GM23248 (cell line): ENCODE data around the gene CDR2. TPM values are rescaled to one million over a fixed set of nuclear protein-coding genes. Genes with fewer than 3 reads are reported as not detected.

Experiments
- DNase-seq: peaks from one replicate; pipeline ENCODE4 v3.0.0-alpha.2; 2015
- H2AFZ ChIP-seq: fragments of 200-600 bp; sonication (generic); 2 replicates; pipeline ENCODE4 v1.6.1; 2016; ENCODE audit warnings: antibody characterized with exemption
- H3F3A ChIP-seq: fragments of 200-600 bp; sonication (generic); 2 replicates; pipeline ENCODE4 v1.6.1; 2016; ENCODE audit warnings: mild to moderate bottlenecking, antibody characterized with exemption, mixed run types; ENCODE audit not compliant: insufficient read depth
- H3K27ac ChIP-seq: fragments of 200-600 bp; sonication (generic); 2 replicates; pipeline ENCODE4 v1.5.1; 2016; ENCODE audit warnings: mild to moderate bottlenecking
- H3K27me3 ChIP-seq: fragments of 200-600 bp; sonication (generic); replicated peaks from 2 replicates; pipeline ENCODE4 v1.6.1; 2016; ENCODE audit warnings: mild to moderate bottlenecking; ENCODE audit not compliant: insufficient read depth
- H3K36me3 ChIP-seq: fragments of 200-600 bp; sonication (generic); 2 replicates; pipeline ENCODE4 v1.6.1; 2016; ENCODE audit warnings: low read depth, mild to moderate bottlenecking
- H3K4me1 ChIP-seq: fragments of 200-600 bp; sonication (generic); 2 replicates; pipeline ENCODE4 v1.6.1; 2016; ENCODE audit warnings: mild to moderate bottlenecking; ENCODE audit not compliant: insufficient read depth
- H3K4me2 ChIP-seq: fragments of 200-600 bp; sonication (generic); one replicate; pipeline ENCODE4 v1.6.1; 2016; ENCODE audit warnings: mild to moderate bottlenecking; ENCODE audit not compliant: unreplicated experiment
- H3K4me3 ChIP-seq: fragments of 200-600 bp; sonication (generic); 2 replicates; pipeline ENCODE4 v1.5.1; 2016; ENCODE audit warnings: mild to moderate bottlenecking
- H3K79me2 ChIP-seq: fragments of 200-600 bp; sonication (generic); 2 replicates; pipeline ENCODE4 v1.6.1; 2016; ENCODE audit warnings: mild to moderate bottlenecking; ENCODE audit not compliant: insufficient read depth
- H3K9ac ChIP-seq: fragments of 200-600 bp; sonication (generic); 2 replicates; pipeline ENCODE4 v1.6.1; 2016; ENCODE audit warnings: mild to moderate bottlenecking
- H3K9me2 ChIP-seq: fragments of 200-600 bp; sonication (generic); 2 replicates; pipeline ENCODE4 v1.6.1; 2016; ENCODE audit warnings: mixed run types, mild to moderate bottlenecking, moderate library complexity; ENCODE audit not compliant: insufficient read depth
- H3K9me3 ChIP-seq: fragments of 200-600 bp; sonication (generic); one replicate; pipeline ENCODE4 v1.6.1; 2017; ENCODE audit warnings: low read depth
- H4K20me1 ChIP-seq: fragments of 200-600 bp; sonication (generic); 2 replicates; pipeline ENCODE4 v1.6.0; 2016; ENCODE audit not compliant: insufficient read depth
- EZH2 ChIP-seq: fragments of 200-600 bp; sonication (generic); IDR thresholded peaks from 2 replicates; pipeline ENCODE4 v1.6.1; 2018; ENCODE audit warnings: antibody characterized with exemption, mild to moderate bottlenecking; ENCODE audit not compliant: insufficient read depth, poor library complexity, severe bottlenecking
- EZH2phosphoT487 ChIP-seq: fragments of 200-600 bp; sonication (generic); IDR thresholded peaks from 2 replicates; pipeline ENCODE4 v1.6.1; 2018; ENCODE audit warnings: antibody characterized with exemption, moderate library complexity, mild to moderate bottlenecking, low read depth; ENCODE audit not compliant: insufficient read depth
- WGBS, 2 experiments: methylation state at CpG; one replicate each; pipeline ENCODE4 v1.1.6; 2015 to 2017; ENCODE audit warnings: low lambda C conversion rate in 2 of 2, low coverage in 1 of 2; ENCODE audit errors: missing lambda C conversion rate in 2 of 2; 5-methylcytosine and 5-hydroxymethylcytosine counted together
- in situ Hi-C: fragments of 300-500 bp; cut with MboI; formaldehyde crosslinking; loops from 2 replicates; pipeline ENCODE4 v1.15.0; 2020
- polyA plus RNA-seq: library from polyadenylated mRNA; unstranded; fragments of >200 nt; fragmentation: Nextera tagmentation; extraction: Ambion mirVana; gene quantifications from 2 replicates; pipeline ENCODE4 v1.2.1, GENCODE V29; 2016
- total RNA-seq: library from RNA; depleted of rRNA; stranded (reverse); fragments of >200 nt; shearing (Covaris generic); gene quantifications from 2 replicates; pipeline ENCODE4 v1.2.3, GENCODE V29; 2014; rRNA removed

Gene CDR2
- total RNA-seq: 36.0 and 45.6 TPM in 2 replicates
- polyA plus RNA-seq: 25.1 and 26.7 TPM in 2 replicates

- H3K4me3 ChIP-seq: peak within 1 kb of the TSS; percentile 95
- peak within 1 kb of the TSS; percentile 97 for H3K27ac ChIP-seq
- peak within 1 kb of the TSS; percentile 81 for H2AFZ ChIP-seq
- H3K9me2 ChIP-seq: no peaks in the 10 kb centered on the region
- H3K4me2 ChIP-seq: peak within 1 kb of the TSS; percentile 90
- in situ Hi-C loops: no loop called here
- no peak for TF ChIP-seq EZH2phosphoT487
- TF ChIP-seq EZH2: no peak
- DNase-seq: peak; percentile 100
- H4K20me1 ChIP-seq: no peaks in the 10 kb centered on the region; the same call in 1 of the 2 replicates
- H3K27me3 ChIP-seq: no peaks in the 10 kb centered on the region
- 1% methylated on average over 72 to 73 of the region's 96 CpGs for WGBS, 2 experiments
- peaks cover 32% of the 10 kb centered on the region for H3K4me1 ChIP-seq
- peak within 1 kb of the TSS; percentile 98 for H3K9ac ChIP-seq
- no peaks in the 10 kb centered on the region for H3K9me3 ChIP-seq
- no peaks in the 10 kb centered on the region for H3K36me3 ChIP-seq
- H3K79me2 ChIP-seq: peaks cover 42% of the 10 kb centered on the region
- peaks cover 30% of the 10 kb centered on the region for H3F3A ChIP-seq
Observed at GRCh38 chr16:22374311-22375116, at the start of gene CDR2. Gene CDR2, minus strand, starts transcription at chr16:22374619. Its CDS starts 310 bp downstream, at chr16:22374309.

- peaks cover 15% of the 10 kb centered on the region for H3K4me1 ChIP-seq
- H3K9ac ChIP-seq: no peak overlapping the region
- no peaks in the 10 kb centered on the region for H3K9me2 ChIP-seq
- H3K4me2 ChIP-seq: peak overlapping the region; percentile 99
- peaks cover 13% of the 10 kb centered on the region for H3F3A ChIP-seq
- H3K79me2 ChIP-seq: no peaks in the 10 kb centered on the region
- no peaks in the 10 kb centered on the region for H3K27me3 ChIP-seq
- TF ChIP-seq EZH2 (no peak), EZH2phosphoT487 (no peak)
- in situ Hi-C loops: no loop called here
- no peaks in the 10 kb centered on the region for H3K9me3 ChIP-seq
- no peaks in the 10 kb centered on the region for H4K20me1 ChIP-seq
- no peaks in the 10 kb centered on the region for H3K36me3 ChIP-seq
- 78 to 80% methylated on average over 12 of the region's 12 CpGs for WGBS, 2 experiments
- H2AFZ ChIP-seq: no peak overlapping the region
- peak overlapping the region; percentile 72; the same call in 1 of the 2 replicates for H3K4me3 ChIP-seq
- peak; percentile 4 for DNase-seq
- H3K27ac ChIP-seq: no peak overlapping the region
Observed at GRCh38 chr16:22423716-22424115, 49.3 kb upstream of the CDR2 start.

GRCh38 chr16:22421136-22421535 is 46.7 kb upstream of the CDR2 start:
- Histone ChIP-seq H3K4me3 (no peak overlapping the region), H3K79me2 (no peaks in the 10 kb centered on the region), H2AFZ (no peak overlapping the region), H4K20me1 (no peaks in the 10 kb centered on the region), H3F3A (peaks cover 13% of the 10 kb centered on the region), H3K36me3 (no peaks in the 10 kb centered on the region), H3K27ac (no peak overlapping the region), H3K9ac (no peak overlapping the region), H3K4me1 (peaks cover 15% of the 10 kb centered on the region), H3K9me2 (no peaks in the 10 kb centered on the region), H3K9me3 (no peaks in the 10 kb centered on the region), H3K4me2 (no peak overlapping the region), H3K27me3 (no peaks in the 10 kb centered on the region)
- 94 to 97% methylated on average over 14 of the region's 14 CpGs for WGBS, 2 experiments
- in situ Hi-C loops: no loop called here
- no peak for DNase-seq
- TF ChIP-seq EZH2phosphoT487 (no peak), EZH2 (no peak)

- no peak for DNase-seq
- Histone ChIP-seq H4K20me1 (no peaks in the 10 kb centered on the region), H3K9me3 (no peaks in the 10 kb centered on the region), H3K9ac (no peak overlapping the region), H3K4me3 (no peak overlapping the region), H3K27me3 (no peaks in the 10 kb centered on the region), H3K4me1 (peaks cover 15% of the 10 kb centered on the region), H3K9me2 (no peaks in the 10 kb centered on the region), H3K79me2 (no peaks in the 10 kb centered on the region), H3K4me2 (no peak overlapping the region), H3K36me3 (no peaks in the 10 kb centered on the region), H3K27ac (no peak overlapping the region), H3F3A (peaks cover 13% of the 10 kb centered on the region), H2AFZ (no peak overlapping the region)
- WGBS, 2 experiments: 95 to 97% methylated on average over 16 to 18 of the region's 18 CpGs
- in situ Hi-C loops: no loop called here
- TF ChIP-seq EZH2phosphoT487 (no peak), EZH2 (no peak)
Observed at GRCh38 chr16:22420606-22421135, 46.3 kb upstream of the CDR2 start.
